NCI-H1694 (cell line): ENCODE data around the gene ADAR.

Experiments
- DNase-seq: peaks from one replicate; lab custom pipeline; 2025; lab: John Stamatoyannopoulos, UW

Gene ADAR

DNA sequence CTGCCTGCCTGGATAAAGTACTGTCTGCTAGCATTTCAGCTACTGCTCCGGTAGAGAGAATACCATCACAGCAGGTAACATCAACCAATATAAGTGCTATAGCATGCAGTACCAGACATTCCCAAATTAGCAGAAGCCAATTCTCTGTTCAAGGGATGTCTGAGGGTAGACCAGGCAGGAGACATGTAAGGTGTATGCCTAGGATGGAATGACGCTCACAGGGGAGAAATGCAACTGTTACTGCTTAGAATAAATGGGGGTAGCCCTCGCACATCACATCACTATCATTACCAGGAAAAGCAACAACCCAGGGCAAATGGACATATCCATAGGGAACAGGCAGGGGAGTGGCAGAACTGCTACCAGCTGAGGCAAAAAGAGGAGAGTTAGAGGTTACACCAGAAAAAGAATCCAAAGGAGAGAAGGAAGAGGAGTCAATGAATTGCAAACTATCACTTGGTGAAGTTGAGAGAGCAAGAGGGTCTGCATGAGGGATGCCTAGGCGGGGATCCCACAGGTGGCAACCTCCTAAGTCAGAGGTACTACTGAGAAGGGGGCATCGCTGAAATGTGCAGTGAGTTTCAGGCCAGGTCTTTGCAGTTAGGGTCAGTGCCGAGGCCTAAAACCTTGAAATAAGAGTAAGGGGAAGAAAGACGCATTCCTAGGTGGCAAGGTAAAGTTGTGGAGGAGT, 50.6 kb downstream of the ADAR start:
- DNase-seq, result no peak

DNA sequence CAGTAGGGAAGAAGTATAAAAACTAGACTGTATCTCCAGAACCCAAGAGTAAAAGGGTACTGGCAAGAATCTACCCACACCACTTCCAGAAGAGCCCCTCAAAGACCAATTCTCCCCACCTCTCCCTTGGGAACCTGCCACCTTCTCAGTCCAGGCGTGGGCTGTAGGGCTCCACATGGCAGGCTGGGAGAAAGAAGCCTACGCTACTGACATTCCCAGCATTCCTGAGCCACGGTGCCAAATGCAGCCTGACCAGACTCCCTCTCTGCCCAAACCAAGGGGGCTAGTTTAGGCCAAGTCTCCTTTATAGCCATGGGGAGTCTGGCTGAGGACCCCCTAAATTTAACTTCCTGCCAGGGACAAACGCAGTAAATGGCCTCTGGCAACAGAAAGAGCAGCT, 51.6 kb downstream of the ADAR start:
- DNase-seq, result no peak

DNA sequence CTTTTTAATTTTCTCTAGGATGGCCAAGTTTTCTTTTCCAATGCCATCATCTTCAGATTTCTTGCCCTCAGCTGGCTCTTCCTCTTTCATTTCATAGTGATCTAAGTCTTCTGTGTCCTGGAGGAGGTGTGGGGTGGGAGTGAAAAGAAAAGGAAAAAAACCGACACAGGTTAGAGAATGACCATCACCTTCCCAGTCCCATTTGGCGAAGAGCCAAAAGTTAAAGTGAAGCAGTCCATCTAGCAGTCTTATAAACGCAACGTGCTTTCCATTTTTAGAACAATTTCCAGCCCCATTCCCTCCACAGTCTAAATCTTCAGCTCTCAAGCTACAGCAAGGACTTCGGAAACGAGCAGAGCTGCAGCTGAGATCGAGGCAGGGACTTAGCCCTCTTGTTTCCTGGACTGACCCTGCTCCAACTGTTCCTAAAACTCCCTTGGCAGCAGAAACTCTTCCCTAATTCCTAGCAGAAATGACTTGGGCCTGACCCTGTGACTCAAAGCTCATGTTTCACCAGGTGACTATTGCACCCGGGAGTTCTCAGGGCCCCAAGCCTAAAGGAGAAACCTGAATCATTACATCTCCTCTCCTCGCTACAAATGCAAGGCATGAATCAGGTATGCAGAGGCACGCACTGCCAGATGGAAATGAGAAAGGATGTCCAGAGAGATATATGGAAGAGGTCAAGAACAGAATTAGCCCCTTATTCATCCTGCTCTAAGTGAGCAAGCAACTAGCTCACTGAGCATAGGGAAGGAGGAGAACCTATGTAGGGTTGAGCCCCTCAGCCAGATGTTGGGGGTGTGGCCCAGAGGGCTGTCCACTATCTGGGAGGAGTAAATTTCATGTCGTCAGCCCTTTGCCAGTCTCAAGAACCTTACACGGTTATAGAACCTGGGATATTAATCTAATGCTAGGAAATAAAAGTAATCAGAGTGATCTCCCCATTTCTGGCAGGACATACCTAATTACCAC, 54.6 kb downstream of the ADAR start:
- DNase-seq, result no peak

DNA sequence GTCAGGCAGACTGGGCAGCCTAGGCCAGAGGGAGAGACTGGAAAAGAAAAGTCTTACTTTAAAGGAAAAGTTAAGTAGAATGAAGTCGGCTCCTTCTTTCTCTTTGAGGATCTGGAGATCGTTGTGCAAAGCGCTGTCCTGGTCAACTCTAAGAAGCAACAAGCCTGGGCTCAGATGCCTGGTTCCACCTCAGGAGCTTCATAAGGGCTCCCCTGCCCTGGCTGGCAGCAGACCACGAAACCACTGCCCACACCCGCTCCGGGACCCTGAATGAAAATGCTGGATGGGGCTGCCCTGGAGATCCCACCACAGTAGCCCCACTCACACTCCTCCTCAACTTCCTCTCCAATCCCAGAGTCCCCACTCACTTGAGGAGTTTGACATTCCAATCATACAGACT, 56.0 kb downstream of the ADAR start:
- DNase-seq, result no peak

GRCh38 chr1:154551474-154551873, 56.5 kb downstream of the ADAR start:
- no peak for DNase-seq

GRCh38 chr1:154550657-154551056, 57.3 kb downstream of the ADAR start:
- DNase-seq, result no peak

GRCh38 chr1:154550070-154550469, 57.9 kb downstream of the ADAR start:
- no peak for DNase-seq

DNA sequence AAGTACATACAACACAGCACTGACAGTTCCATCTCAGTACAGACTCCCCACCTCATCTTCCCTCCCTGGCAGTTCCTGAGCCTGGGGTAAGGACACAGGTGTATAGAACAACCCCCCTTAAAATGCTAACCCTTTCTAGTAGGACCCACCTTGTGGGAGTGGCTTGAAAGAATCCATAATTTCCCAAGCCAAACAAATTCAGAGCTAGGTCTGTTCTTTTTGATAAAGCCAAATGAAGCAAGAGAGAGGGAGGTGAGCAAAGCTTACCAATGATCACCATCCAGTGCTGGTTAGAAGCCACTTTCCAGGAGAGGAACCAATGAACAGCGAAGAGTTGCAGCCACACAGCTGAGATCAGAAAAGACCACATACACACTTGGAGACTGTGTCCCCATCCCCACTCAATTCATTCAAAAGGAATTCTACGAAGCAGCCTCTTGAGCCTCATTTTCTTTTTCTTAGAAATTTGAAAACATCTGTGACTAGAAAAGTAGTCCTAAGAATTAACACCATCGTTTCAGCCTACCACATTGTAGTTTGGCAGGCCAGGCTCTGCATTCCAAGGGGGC, 58.7 kb downstream of the ADAR start:
- DNase-seq, result no peak

GRCh38 chr1:154548028-154548427, 60.0 kb downstream of the ADAR start:
- no peak for DNase-seq

- peak; percentile 37 for DNase-seq
Measured at GRCh38 chr1:154547105-154547732, 60.8 kb downstream of the ADAR start.

GRCh38 chr1:154546264-154547063, 61.5 kb downstream of the ADAR start:
- peak; percentile 90 for DNase-seq

- DNase-seq, result no peak
Measured at GRCh38 chr1:154541231-154541630, 66.8 kb downstream of the ADAR start.

DNA sequence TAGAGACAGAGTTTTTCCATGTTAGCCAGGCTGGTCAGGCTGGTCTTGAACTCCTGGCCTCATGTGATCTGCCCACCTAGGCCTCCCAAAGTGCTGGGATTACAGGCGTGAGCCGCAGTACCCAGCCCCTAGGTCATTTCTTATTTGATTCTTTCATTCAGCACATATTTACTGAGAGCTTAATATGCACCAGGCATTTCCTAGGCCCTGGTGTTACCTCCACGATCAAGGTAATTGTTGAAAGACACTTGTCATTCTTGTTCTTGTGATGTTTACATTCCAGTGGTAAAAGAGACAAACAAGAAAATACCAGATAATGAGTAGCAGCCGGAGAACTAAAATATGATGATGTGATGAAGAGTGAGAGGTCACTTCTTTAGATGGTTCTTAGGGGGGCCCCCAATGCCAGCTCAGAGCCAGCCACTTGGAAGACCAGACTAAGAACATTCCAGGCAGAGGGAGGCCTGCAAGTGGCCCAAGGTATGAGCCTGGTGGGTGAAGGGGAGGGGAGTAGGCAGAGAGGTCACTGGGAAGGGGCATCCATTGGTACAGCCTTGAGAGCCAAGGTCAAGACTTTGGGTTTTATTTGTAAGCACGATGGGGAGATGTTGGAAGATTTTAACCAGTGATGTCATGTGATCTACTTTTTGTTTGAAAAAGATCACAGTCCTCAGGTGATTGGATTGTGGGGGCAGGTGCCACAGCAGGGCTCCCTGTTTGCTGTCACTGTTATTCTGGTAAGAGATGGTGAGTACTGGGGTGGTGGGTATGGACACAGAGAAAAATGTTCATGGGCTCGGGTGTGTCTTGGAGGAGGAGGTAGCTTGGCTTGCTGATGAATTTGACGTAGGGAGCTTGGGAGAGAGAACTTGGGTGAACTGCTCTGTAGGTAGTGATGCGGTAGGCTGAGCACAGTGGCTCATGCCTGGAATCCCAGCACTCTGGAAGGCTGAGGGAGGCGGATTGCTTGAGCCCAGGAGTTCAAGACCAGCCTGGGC, 68.2 kb downstream of the ADAR start:
- DNase-seq, result no peak

- no peak for DNase-seq
Measured at GRCh38 chr1:154536570-154536969, 71.4 kb downstream of the ADAR start.

DNA sequence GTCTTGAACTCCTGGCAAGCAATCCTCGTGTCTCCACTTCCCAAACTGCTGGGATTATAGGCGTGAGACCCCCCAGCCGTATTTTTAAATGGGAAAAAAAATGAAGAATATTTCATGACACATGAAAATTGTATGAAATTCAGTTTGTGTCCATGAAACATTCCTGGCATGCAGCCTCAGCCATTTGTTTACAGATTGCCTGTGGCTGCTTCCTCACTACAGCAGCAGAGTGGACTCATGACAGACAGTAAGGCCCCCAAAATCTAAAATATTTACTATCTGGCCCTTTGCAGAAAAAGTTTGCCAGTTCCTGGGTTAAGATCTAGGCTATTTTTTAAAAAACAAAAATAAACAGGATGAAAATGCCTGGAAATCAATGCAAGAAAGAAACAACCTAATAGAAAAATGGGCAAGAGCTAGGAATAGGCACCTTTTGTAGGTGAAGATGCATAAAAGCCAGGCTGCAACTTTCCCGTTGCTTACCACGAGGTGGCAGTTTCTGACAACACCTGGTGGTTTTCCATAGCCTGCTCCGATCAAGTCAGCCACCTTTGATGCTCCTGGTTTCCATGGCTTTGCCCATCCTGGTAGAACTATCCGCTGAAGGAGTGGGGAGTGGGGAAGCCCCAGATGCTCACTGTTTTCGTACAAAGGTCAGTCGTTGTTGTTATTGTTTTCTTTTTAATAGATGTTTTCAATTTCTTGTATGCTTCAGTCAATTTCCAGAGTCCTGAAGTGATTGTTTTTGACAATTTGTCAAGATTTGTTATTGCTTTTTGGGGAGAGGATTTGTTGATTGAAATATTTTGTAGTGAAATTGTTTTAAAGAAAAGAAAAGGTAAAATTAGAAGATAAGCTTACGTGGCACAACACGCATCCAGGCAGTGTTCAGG, 73.8 kb downstream of the ADAR start:
- peak; percentile 38 for DNase-seq
